Measurements from ENCODE around the gene PARP4. TPM values are rescaled to one million over a fixed set of nuclear protein-coding genes. Genes with fewer than 3 reads are reported as not detected.
A peak's percentile ranks its signal among the peaks of the same experiment; 100 is the strongest.

PARP4 gene
- total and polyA plus RNA-seq, 4 experiments from 2014 or later, result 51.0 to 92.9 (median 77.7) TPM

- Mint-ChIP-seq H3K36me3 (peaks cover 72 to 73% of the 10 kb centered on the region in 2 donors), H3K4me3 (peak overlapping the region in 1 of 8 donors; percentile 35), H3K27ac (peak overlapping the region in 4 of 7 donors; percentile 11 to 67 (median 52)), H3K27me3 (no peaks in the 10 kb centered on the region), H3K9me3 (peaks cover 0 to 2% (median 0%) of the 10 kb centered on the region in 8 donors), H3K4me1 (peaks cover 22 to 38% (median 27%) of the 10 kb centered on the region in 4 donors)
- Histone ChIP-seq H3K4me1 (ENCODE audit: insufficient read depth, low read length) (peaks cover 9% of the 10 kb centered on the region), H3K4me3 (ENCODE audit: low read length in 2 of 2) (no peak overlapping the region), H3K9me3 (ENCODE audit: control insufficient read depth in 1 of 2, low read length in 2 of 2) (no peaks in the 10 kb centered on the region), H3K27me3 (ENCODE audit: insufficient read depth, low read length) (no peaks in the 10 kb centered on the region), H3K36me3 (ENCODE audit: insufficient read depth, low read length) (peaks cover 24% of the 10 kb centered on the region), H3K27ac (ENCODE audit: low read depth, low read length) (no peak overlapping the region)
- ChIA-PET POLR2A (ENCODE audit: partially characterized antibody) (no interaction called here), CTCF (ENCODE audit: partially characterized antibody) (no interaction called here)
- intact Hi-C loops (cut with micrococcal nuclease), result no loop called here
- DNase-seq, result no peak
These were observed 49.5 kb downstream of the PARP4 start for GRCh38 chr13:24463078-24463477.

- Mint-ChIP-seq H3K36me3 (peaks cover 57 to 74% of the 10 kb centered on the region in 2 donors), H3K27me3 (no peaks in the 10 kb centered on the region), H3K9me3 (no peaks in the 10 kb centered on the region), H3K4me3 (no peak overlapping the region), H3K27ac (peak overlapping the region in 2 of 7 donors; percentile 19 to 77), H3K4me1 (peaks cover 22 to 35% (median 25%) of the 10 kb centered on the region in 4 donors)
- peaks cover 9% of the 10 kb centered on the region for H3K4me1 ChIP-seq (ENCODE audit: insufficient read depth, low read length)
- intact Hi-C loops (cut with micrococcal nuclease), result no loop called here
- ChIA-PET POLR2A (ENCODE audit: partially characterized antibody) (no interaction called here), CTCF (ENCODE audit: partially characterized antibody) (no interaction called here)
- no peak overlapping the region for H3K27ac ChIP-seq (ENCODE audit: low read depth, low read length)
- H3K36me3 ChIP-seq (ENCODE audit: insufficient read depth, low read length), result peaks cover 22% of the 10 kb centered on the region
- no peaks in the 10 kb centered on the region for H3K9me3 ChIP-seq (ENCODE audit: control insufficient read depth in 1 of 2, low read length in 2 of 2)
- no peaks in the 10 kb centered on the region for H3K27me3 ChIP-seq (ENCODE audit: insufficient read depth, low read length)
- no peak for DNase-seq
- H3K4me3 ChIP-seq (ENCODE audit: low read length in 2 of 2), result no peak overlapping the region
These were observed 52.3 kb downstream of the PARP4 start for GRCh38 chr13:24460256-24460655.

- H3K27ac ChIP-seq (ENCODE audit: low read depth, low read length), result no peak overlapping the region
These were observed 52.9 kb downstream of the PARP4 start for GRCh38 chr13:24459726-24460125.

GRCh38 chr13:24459234-24459633 lies 53.3 kb downstream of the PARP4 start:
- no peaks in the 10 kb centered on the region for H3K27me3 Mint-ChIP-seq
- H3K27ac Mint-ChIP-seq, result peak overlapping the region in 6 of 7 donors; percentile 3 to 84 (median 55)
- no peaks in the 10 kb centered on the region for H3K9me3 Mint-ChIP-seq
- peaks cover 9% of the 10 kb centered on the region for H3K4me1 ChIP-seq (ENCODE audit: insufficient read depth, low read length)
- H3K4me1 Mint-ChIP-seq, result peaks cover 18 to 25% (median 20%) of the 10 kb centered on the region in 4 donors
- CTCF ChIA-PET (ENCODE audit: partially characterized antibody), result no interaction called here
- intact Hi-C loops (cut with micrococcal nuclease), result loop anchor here (10.0 kb wide), 1 partner anchor 184 kb away; no protein-coding TSS in a partner anchor
- peak overlapping the region in 2 of 8 donors; percentile 44 to 55 for H3K4me3 Mint-ChIP-seq
- no peaks in the 10 kb centered on the region for H3K27me3 ChIP-seq (ENCODE audit: insufficient read depth, low read length)
- no peak for DNase-seq
- POLR2A ChIA-PET (ENCODE audit: partially characterized antibody), result no interaction called here
- peaks cover 31% of the 10 kb centered on the region for H3K36me3 ChIP-seq (ENCODE audit: insufficient read depth, low read length)
- no peak overlapping the region for H3K27ac ChIP-seq (ENCODE audit: low read depth, low read length)
- H3K4me3 ChIP-seq (ENCODE audit: low read length in 2 of 2), result no peak overlapping the region
- no peaks in the 10 kb centered on the region for H3K9me3 ChIP-seq (ENCODE audit: control insufficient read depth in 1 of 2, low read length in 2 of 2)
- peaks cover 61 to 74% of the 10 kb centered on the region in 2 donors for H3K36me3 Mint-ChIP-seq

More at GRCh38 chr13:24459726-24460125, 52.9 kb downstream of the PARP4 start:
- CTCF ChIA-PET (ENCODE audit: partially characterized antibody), result no interaction called here
- peaks cover 26% of the 10 kb centered on the region for H3K36me3 ChIP-seq (ENCODE audit: insufficient read depth, low read length)
- Mint-ChIP-seq H3K27ac (peak overlapping the region in 3 of 7 donors; percentile 17 to 84 (median 77)), H3K4me3 (peak overlapping the region in 1 of 8 donors; percentile 46), H3K27me3 (no peaks in the 10 kb centered on the region), H3K4me1 (peaks cover 21 to 30% (median 23%) of the 10 kb centered on the region in 4 donors), H3K9me3 (no peaks in the 10 kb centered on the region), H3K36me3 (peaks cover 61 to 74% of the 10 kb centered on the region in 2 donors)
- H3K27me3 ChIP-seq (ENCODE audit: insufficient read depth, low read length), result no peaks in the 10 kb centered on the region
- H3K4me1 ChIP-seq (ENCODE audit: insufficient read depth, low read length), result peaks cover 9% of the 10 kb centered on the region
- H3K4me3 ChIP-seq (ENCODE audit: low read length in 2 of 2), result no peak overlapping the region
- POLR2A ChIA-PET (ENCODE audit: partially characterized antibody), result no interaction called here
- H3K9me3 ChIP-seq (ENCODE audit: control insufficient read depth in 1 of 2, low read length in 2 of 2), result no peaks in the 10 kb centered on the region
- DNase-seq, result no peak
- intact Hi-C loops (cut with micrococcal nuclease), result loop anchor here (10.0 kb wide), 1 partner anchor 185 kb away; no protein-coding TSS in a partner anchor

- peaks cover 14 to 20% (median 16%) of the 10 kb centered on the region in 4 donors for H3K4me1 Mint-ChIP-seq
- ChIA-PET CTCF (ENCODE audit: partially characterized antibody) (no interaction called here), POLR2A (ENCODE audit: partially characterized antibody) (no interaction called here)
- no peak overlapping the region for H3K4me3 Mint-ChIP-seq
- H3K27me3 Mint-ChIP-seq, result no peaks in the 10 kb centered on the region
- Histone ChIP-seq H3K4me1 (ENCODE audit: insufficient read depth, low read length) (peaks cover 9% of the 10 kb centered on the region), H3K27ac (ENCODE audit: low read depth, low read length) (no peak overlapping the region), H3K9me3 (ENCODE audit: control insufficient read depth in 1 of 2, low read length in 2 of 2) (no peaks in the 10 kb centered on the region), H3K27me3 (ENCODE audit: insufficient read depth, low read length) (no peaks in the 10 kb centered on the region), H3K36me3 (ENCODE audit: insufficient read depth, low read length) (peaks cover 36% of the 10 kb centered on the region), H3K4me3 (ENCODE audit: low read length in 2 of 2) (no peak overlapping the region)
- peak overlapping the region in 4 of 7 donors; percentile 17 to 92 (median 80) for H3K27ac Mint-ChIP-seq
- DNase-seq, result no peak
- H3K9me3 Mint-ChIP-seq, result no peaks in the 10 kb centered on the region
- H3K36me3 Mint-ChIP-seq, result peaks cover 58 to 72% of the 10 kb centered on the region in 2 donors
- intact Hi-C loops (cut with micrococcal nuclease), result loop anchor here (10.0 kb wide), 1 partner anchor 184 kb away; no protein-coding TSS in a partner anchor
These were observed 53.8 kb downstream of the PARP4 start for GRCh38 chr13:24458736-24459135.

GRCh38 chr13:24456396-24456795 lies 56.2 kb downstream of the PARP4 start:
- Mint-ChIP-seq H3K27me3 (no peaks in the 10 kb centered on the region), H3K9me3 (no peaks in the 10 kb centered on the region), H3K4me3 (no peak overlapping the region), H3K36me3 (peaks cover 53 to 71% of the 10 kb centered on the region in 2 donors), H3K4me1 (peaks cover 7 to 13% (median 8%) of the 10 kb centered on the region in 4 donors), H3K27ac (no peak overlapping the region)
- peaks cover 45% of the 10 kb centered on the region for H3K36me3 ChIP-seq (ENCODE audit: insufficient read depth, low read length)
- peaks cover 5% of the 10 kb centered on the region for H3K4me1 ChIP-seq (ENCODE audit: insufficient read depth, low read length)
- DNase-seq, result no peak
- intact Hi-C loops (cut with micrococcal nuclease), result loop anchor here (10.0 kb wide), 1 partner anchor 182 kb away; no protein-coding TSS in a partner anchor
- no peak overlapping the region for H3K27ac ChIP-seq (ENCODE audit: low read depth, low read length)
- H3K9me3 ChIP-seq (ENCODE audit: control insufficient read depth in 1 of 2, low read length in 2 of 2), result no peaks in the 10 kb centered on the region
- no peaks in the 10 kb centered on the region for H3K27me3 ChIP-seq (ENCODE audit: insufficient read depth, low read length)
- H3K4me3 ChIP-seq (ENCODE audit: low read length in 2 of 2), result no peak overlapping the region
- POLR2A ChIA-PET (ENCODE audit: partially characterized antibody), result interaction anchor here (0.6 to 1.0 kb wide), 2 partner anchors 30 to 56 kb away, joined by 3 read pairs; partner anchors contain the start of gene PARP4
- CTCF ChIA-PET (ENCODE audit: partially characterized antibody), result interaction anchor here (1.2 kb wide), 1 partner anchor 226 kb away, joined by 3 read pairs; no protein-coding TSS in a partner anchor

GRCh38 chr13:24454056-24454455 lies 58.5 kb downstream of the PARP4 start:
- Mint-ChIP-seq H3K9me3 (no peaks in the 10 kb centered on the region), H3K27ac (no peak overlapping the region), H3K4me1 (peaks cover 0 to 2% (median under 1%) of the 10 kb centered on the region in 4 donors), H3K4me3 (no peak overlapping the region), H3K36me3 (peaks cover 53 to 74% of the 10 kb centered on the region in 2 donors), H3K27me3 (no peaks in the 10 kb centered on the region)
- ChIA-PET CTCF (ENCODE audit: partially characterized antibody) (no interaction called here), POLR2A (ENCODE audit: partially characterized antibody) (no interaction called here)
- Histone ChIP-seq H3K27me3 (ENCODE audit: insufficient read depth, low read length) (no peaks in the 10 kb centered on the region), H3K4me1 (ENCODE audit: insufficient read depth, low read length) (no peaks in the 10 kb centered on the region), H3K27ac (ENCODE audit: low read depth, low read length) (no peak overlapping the region), H3K9me3 (ENCODE audit: control insufficient read depth in 1 of 2, low read length in 2 of 2) (no peaks in the 10 kb centered on the region), H3K36me3 (ENCODE audit: insufficient read depth, low read length) (peaks cover 51% of the 10 kb centered on the region), H3K4me3 (ENCODE audit: low read length in 2 of 2) (no peak overlapping the region)
- no peak for DNase-seq
- intact Hi-C loops (cut with micrococcal nuclease), result loop anchor here (10.0 kb wide), 1 partner anchor 179 kb away; no protein-coding TSS in a partner anchor
